ENCODE data around the gene LTBP1. TPM values are rescaled to one million over a fixed set of nuclear protein-coding genes. Genes with fewer than 3 reads are reported as not detected.

Gene LTBP1
- total RNA-seq, 1 experiment from 2014 or later: 28.5 TPM

DNA sequence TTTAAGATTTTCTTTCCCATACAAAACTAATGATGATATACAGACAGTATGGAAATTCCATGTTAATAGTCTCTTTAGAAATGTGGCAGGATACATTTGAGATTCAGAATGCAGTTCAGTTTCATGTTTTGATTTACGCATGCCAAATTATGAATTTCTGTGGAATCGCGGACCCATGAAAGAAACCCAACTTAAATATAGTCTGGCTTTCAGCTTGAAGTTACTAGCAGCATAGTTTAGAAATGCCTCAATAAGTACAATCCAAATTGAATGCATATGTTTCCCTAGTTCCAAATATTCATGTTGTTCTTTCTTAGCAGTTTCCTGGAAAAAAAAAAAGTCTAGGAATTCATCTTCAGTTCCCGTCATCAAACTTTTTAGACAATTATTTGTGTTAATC is 365.6 kb downstream of the LTBP1 start:
- Mint-ChIP-seq H3K36me3 (ENCODE audit: insufficient read depth in 1 of 3, low read depth in 3 of 3) (no peaks in the 10 kb centered on the region), H3K9me3 (no peaks in the 10 kb centered on the region), H3K27ac (no peak overlapping the region; a peak in 1 of 7 replicates), H3K4me3 (no peak overlapping the region), H3K4me1 (no peaks in the 10 kb centered on the region), H3K27me3 (ENCODE audit: low read depth) (no peaks in the 10 kb centered on the region)
- no peaks in the 10 kb centered on the region for H3K9me3 ChIP-seq (ENCODE audit: control insufficient read depth, low read depth, low read length)
- no peaks in the 10 kb centered on the region for H3K4me1 ChIP-seq (ENCODE audit: insufficient read depth, low read length)
- no peaks in the 10 kb centered on the region for H4K20me1 ChIP-seq (ENCODE audit: control insufficient read depth, insufficient read depth, insufficient read length)
- H2AFZ ChIP-seq (ENCODE audit: low read length): no peak overlapping the region
- no peak overlapping the region for H3T11ph ChIP-seq (ENCODE audit: low read length)
- H3K14ac ChIP-seq (ENCODE audit: insufficient read depth, low read length): no peak overlapping the region
- no peak overlapping the region for H4K5ac ChIP-seq (ENCODE audit: insufficient read length, low read depth, low read length)
- H3K27ac ChIP-seq (ENCODE audit: insufficient read length, low read depth, low read length): no peak overlapping the region
- no peak overlapping the region for H4K91ac ChIP-seq (ENCODE audit: insufficient read length, low read depth, low read length)
- no peak overlapping the region for H3K9ac ChIP-seq (ENCODE audit: extremely low read depth, insufficient read length, low read length)
- H2BK20ac ChIP-seq (ENCODE audit: low read depth, low read length, poor library complexity, severe bottlenecking): no peak overlapping the region
- H3K18ac ChIP-seq (ENCODE audit: insufficient read length, low read depth, low read length): no peak overlapping the region
- no peak for DNase-seq
- H3K79me2 ChIP-seq (ENCODE audit: insufficient read depth, low read length): no peaks in the 10 kb centered on the region
- no peak overlapping the region for H3K56ac ChIP-seq (ENCODE audit: insufficient read length, low read depth, low read length)
- H3K4me2 ChIP-seq (ENCODE audit: insufficient read depth, insufficient read length, low read length): no peak overlapping the region
- no CpG with 5 or more reads among the region's 4 CpGs for WGBS (ENCODE audit: extremely low coverage, insufficient read length, low lambda C conversion rate)
- no peak overlapping the region for H3K23ac ChIP-seq (ENCODE audit: insufficient read length, low read depth, low read length)
- no peak overlapping the region for H2BK5ac ChIP-seq (ENCODE audit: insufficient read length, low read length)
- no peaks in the 10 kb centered on the region for H3K27me3 ChIP-seq (ENCODE audit: insufficient read depth, low read length)
- no peak overlapping the region for H2BK15ac ChIP-seq (ENCODE audit: low read depth, low read length)
- no peaks in the 10 kb centered on the region for H3K79me1 ChIP-seq (ENCODE audit: insufficient read depth, low read depth, low read length, poor library complexity, severe bottlenecking)
- no peak for TF ChIP-seq CTCF (conservative IDR thresholded peaks at IDR 0.05)
- no peak overlapping the region for H4K8ac ChIP-seq (replicated peaks; ENCODE audit: insufficient read length, low read depth, low read length)
- no peak overlapping the region for H2BK12ac ChIP-seq (ENCODE audit: insufficient read length, low read depth, low read length)
- H2BK120ac ChIP-seq (ENCODE audit: low read depth, low read length, poor library complexity, severe bottlenecking): no peak overlapping the region
- no peak overlapping the region for H3K4ac ChIP-seq (ENCODE audit: low read depth, low read length)
- H3K23me2 ChIP-seq (ENCODE audit: insufficient read length, low read depth, low read length, poor library complexity, severe bottlenecking): no peaks in the 10 kb centered on the region
- no peak overlapping the region for H2AK5ac ChIP-seq (ENCODE audit: insufficient read length, low read length)
